K562 (cell line): ENCODE results near the gene TUBD1. TPM values are rescaled to one million over a fixed set of nuclear protein-coding genes. Genes with fewer than 3 reads are reported as not detected.

Source experiments
- ADNP ChIP-seq: fragments of 200-800 bp; sonication (Bioruptor generic); IDR thresholded peaks from 2 replicates; pipeline ENCODE4 v1.6.1; 2016; ENCODE audit warnings: missing genetic modification characterization, missing compliant biosample characterization
- ARID2 ChIP-seq: fragments of 450-650 bp; IDR thresholded peaks from 2 replicates; pipeline ENCODE4 v1.6.1; 2017; ENCODE audit warnings: antibody characterized with exemption, mild to moderate bottlenecking
- ARNT ChIP-seq, 2 experiments: fragments of 450-650 bp; IDR thresholded peaks; 2 replicates each; pipeline ENCODE4 v1.6.1; 2016; ENCODE audit warnings: mild to moderate bottlenecking in 1 of 2
- BCL6 ChIP-seq: fragments of 250-450 bp; sonication (Bioruptor Pico); IDR thresholded peaks from 2 replicates; pipeline ENCODE4 v1.4.0; 2020
- CAMTA2 ChIP-seq: fragments of 250-450 bp; sonication (Bioruptor Pico); conservative IDR thresholded peaks from 2 replicates; pipeline ENCODE4 v1.5.1; 2022
- CREM ChIP-seq: IDR thresholded peaks from 2 replicates; pipeline ENCODE4 v1.6.1; 2014; ENCODE audit warnings: antibody characterized with exemption, low read depth
- EP400 ChIP-seq: fragments of 450-650 bp; IDR thresholded peaks from 2 replicates; pipeline ENCODE4 v1.6.1; 2017; ENCODE audit warnings: antibody characterized with exemption, mild to moderate bottlenecking, moderate library complexity
- FOXP1 ChIP-seq: sonication (generic); formaldehyde crosslinking; IDR thresholded peaks from 2 replicates; pipeline ENCODE4 v1.8.0; 2022; ENCODE audit warnings: mild to moderate bottlenecking, missing genetic modification reagents
- GATAD2A ChIP-seq: fragments of 450-650 bp; IDR thresholded peaks from 2 replicates; pipeline ENCODE4 v1.6.1; 2017
- HDGF ChIP-seq: fragments of 450-650 bp; IDR thresholded peaks from 2 replicates; pipeline ENCODE4 v1.6.1; 2016
- KLF6 ChIP-seq: fragments of 250-450 bp; sonication (Bioruptor Pico); IDR thresholded peaks from 2 replicates; pipeline ENCODE4 v1.4.0; 2020; ENCODE audit warnings: mild to moderate bottlenecking, moderate library complexity, borderline replicate concordance
- MAFK ChIP-seq: IDR thresholded peaks from 2 replicates; pipeline ENCODE4 v1.6.1; 2011; ENCODE audit warnings: low read length, improper control_type of control experiment
- MTA2 ChIP-seq: fragments of 450-650 bp; IDR thresholded peaks from 2 replicates; pipeline ENCODE4 v1.6.1; 2016; ENCODE audit warnings: low read depth
- MTF1 ChIP-seq: fragments of 250-450 bp; sonication (Bioruptor Pico); IDR thresholded peaks from 2 replicates; pipeline ENCODE4 v1.9.0; 2021; ENCODE audit warnings: moderate library complexity, mild to moderate bottlenecking, inconsistent platforms, borderline replicate concordance
- NR2C2 ChIP-seq, 2 experiments: fragments of 200-800 bp in 1 of 2; sonication (Bioruptor generic) in 1 of 2; sonication (generic) in 1 of 2; formaldehyde crosslinking in 1 of 2; IDR thresholded peaks; 2 replicates each; pipeline versions ENCODE4 v1.6.1 to v1.8.0; 2016 to 2022; ENCODE audit warnings: mild to moderate bottlenecking in 1 of 2, missing compliant biosample characterization in 1 of 2, missing genetic modification characterization in 1 of 2, missing genetic modification reagents in 1 of 2
- NUFIP1 ChIP-seq: fragments of 450-650 bp; IDR thresholded peaks from 2 replicates; pipeline ENCODE4 v1.6.1; 2018; ENCODE audit not compliant: partially characterized antibody
- PPARD ChIP-seq: fragments of 250-450 bp; sonication (Bioruptor Pico); IDR thresholded peaks from 2 replicates; pipeline ENCODE4 v1.8.0; 2022; ENCODE audit warnings: inconsistent platforms, mild to moderate bottlenecking, moderate library complexity
- SMAD4 ChIP-seq: fragments of 250-450 bp; sonication (Bioruptor Pico); conservative IDR thresholded peaks from 2 replicates; pipeline ENCODE4 v1.8.0; 2021; ENCODE audit warnings: inconsistent platforms, mild to moderate bottlenecking, moderate library complexity
- SRSF1 ChIP-seq: fragments of 200-400 bp; formaldehyde crosslinking; IDR thresholded peaks from 2 replicates; pipeline ENCODE4 v1.6.1; 2017; ENCODE audit warnings: mild to moderate bottlenecking, low read depth, low read length, moderate library complexity
- ZNF253 ChIP-seq: fragments of 250-450 bp; sonication (Bioruptor Pico); conservative IDR thresholded peaks from 2 replicates; pipeline ENCODE4 v1.6.1; 2021; ENCODE audit warnings: mild to moderate bottlenecking
- ZNF717 ChIP-seq: fragments of 250-450 bp; sonication (Bioruptor Pico); IDR thresholded peaks from 2 replicates; pipeline ENCODE4 v1.5.0; 2021
- polyA plus RNA-seq, 8 experiments: library from polyadenylated mRNA; depleted of rRNA in 4 of 8; stranded (reverse) in 5 of 8; unstranded in 3 of 8; fragments of >200 nt; fragmentation: Nextera tagmentation in 2 of 8; fragmentation: Illumina TruSeq in 1 of 8; extraction: Ambion mirVana in 2 of 8; extraction: Trizol in 1 of 8; gene quantifications; 2 replicates each; pipeline versions ENCODE4 v1.2.1 to v1.2.3, GENCODE V29; 2011 to 2014; ENCODE audit warnings: inconsistent platforms in 1 of 8, missing spikeins in 1 of 8
- total RNA-seq, 7 experiments: library from RNA; depleted of rRNA in 6 of 7; stranded (reverse); fragments of >200 nt in 6 of 7; fragmentation: Illumina TruSeq in 2 of 7; extraction: Trizol in 2 of 7; gene quantifications; 2 replicates each; pipeline versions ENCODE4 v1.2.1 to v1.2.3, GENCODE V29; 2011 to 2021; ENCODE audit warnings: low replicate concordance in 1 of 7
- TF ChIP-seq, protein P1 (sequence below): fragments of 450-650 bp; IDR thresholded peaks from 2 replicates; pipeline ENCODE4 v1.6.1; 2017; ENCODE audit warnings: antibody characterized with exemption
- TF ChIP-seq, protein P2 (sequence below): fragments of 250-450 bp; sonication (Bioruptor Pico); IDR thresholded peaks from 2 replicates; pipeline ENCODE4 v1.9.0; 2021; ENCODE audit warnings: mild to moderate bottlenecking

The TUBD1 gene
- total and polyA plus RNA-seq, 9 of the 15 experiments (the other 6 are each of a cell fraction or from before 2014, with no cell fraction given), result 10.8 to 35.3 (median 17.9) TPM

DNA sequence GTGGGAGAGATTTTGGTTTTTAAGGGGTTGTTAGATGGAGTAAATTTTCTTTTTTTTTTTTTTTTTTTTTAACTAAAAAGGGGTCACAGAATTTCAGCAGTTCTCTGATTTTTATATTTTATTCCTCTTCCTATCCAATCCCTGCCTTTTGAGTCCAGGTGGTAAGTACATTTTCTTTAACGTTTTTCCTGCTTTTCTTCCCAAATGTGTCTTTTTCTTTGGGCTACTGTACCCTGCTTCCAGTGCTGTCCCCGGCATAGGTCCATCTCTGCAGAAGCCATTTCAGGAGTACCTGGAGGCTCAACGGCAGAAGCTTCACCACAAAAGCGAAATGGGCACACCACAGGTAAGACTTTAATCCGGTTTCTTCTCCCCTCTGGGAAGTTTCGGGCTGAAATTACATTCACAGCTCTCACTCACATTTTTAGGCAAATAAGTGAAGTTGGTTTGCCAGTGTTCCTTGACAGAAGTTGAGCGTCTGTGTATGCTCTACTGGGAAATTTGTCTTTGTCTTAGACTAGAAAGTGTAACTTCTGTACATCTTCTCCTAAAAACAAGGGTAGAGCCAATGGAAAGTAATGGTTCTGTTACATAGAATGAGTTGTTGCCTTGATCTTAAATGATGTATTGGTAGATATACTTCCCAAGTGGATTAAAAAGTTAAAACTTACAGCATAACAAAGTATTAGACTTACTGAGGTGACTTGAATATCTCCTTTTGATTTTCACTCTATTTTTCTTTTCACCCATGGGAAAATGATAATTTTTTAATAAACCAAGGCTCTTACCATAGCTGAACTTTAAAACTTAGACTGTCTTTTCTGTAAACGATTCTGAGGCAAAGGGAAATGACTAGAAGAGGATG lies 54.5 kb downstream of the TUBD1 start (continued):
- TF ChIP-seq FOXP1 (CRISPR knock-in tag) (no peak), NR2C2 (CRISPR knock-in tag; IDR thresholded peaks at IDR 0.05) (no peak), NR2C2 (tag; IDR thresholded peaks at IDR 0.05) (no peak), HDGF (no peak), ARNT (IDR thresholded peaks at IDR 0.05) (peak in 1 of 2 experiments; percentile 10; a peak in 1 of 4 replicates), CREM (no peak), MTA2 (no peak), EP400 (no peak; the same call in 1 of the 2 replicates), SMAD4 (no peak), BCL6 (CRISPR knock-in tag) (0 out of 2 replicates have a peak, but pooled peaks have one; percentile 6), MAFK (no peak), ZNF717 (CRISPR knock-in tag) (no peak; the same call in none of the 2 replicates), ARID2 (no peak), PPARD (no peak), KLF6 (0 out of 2 replicates have a peak, but pooled peaks have one; percentile 16), GATAD2A (no peak), ZNF253 (CRISPR knock-in tag) (peak; percentile 37; the same call in 1 of the 2 replicates), CAMTA2 (CRISPR knock-in tag) (no peak), MTF1 (no peak), ADNP (tag) (no peak), SRSF1 (no peak), NUFIP1 (no peak)
- TF ChIP-seq, protein P1, sequence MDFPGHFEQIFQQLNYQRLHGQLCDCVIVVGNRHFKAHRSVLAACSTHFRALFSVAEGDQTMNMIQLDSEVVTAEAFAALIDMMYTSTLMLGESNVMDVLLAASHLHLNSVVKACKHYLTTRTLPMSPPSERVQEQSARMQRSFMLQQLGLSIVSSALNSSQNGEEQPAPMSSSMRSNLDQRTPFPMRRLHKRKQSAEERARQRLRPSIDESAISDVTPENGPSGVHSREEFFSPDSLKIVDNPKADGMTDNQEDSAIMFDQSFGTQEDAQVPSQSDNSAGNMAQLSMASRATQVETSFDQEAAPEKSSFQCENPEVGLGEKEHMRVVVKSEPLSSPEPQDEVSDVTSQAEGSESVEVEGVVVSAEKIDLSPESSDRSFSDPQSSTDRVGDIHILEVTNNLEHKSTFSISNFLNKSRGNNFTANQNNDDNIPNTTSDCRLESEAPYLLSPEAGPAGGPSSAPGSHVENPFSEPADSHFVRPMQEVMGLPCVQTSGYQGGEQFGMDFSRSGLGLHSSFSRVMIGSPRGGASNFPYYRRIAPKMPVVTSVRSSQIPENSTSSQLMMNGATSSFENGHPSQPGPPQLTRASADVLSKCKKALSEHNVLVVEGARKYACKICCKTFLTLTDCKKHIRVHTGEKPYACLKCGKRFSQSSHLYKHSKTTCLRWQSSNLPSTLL, result no peak
- TF ChIP-seq, protein P2, sequence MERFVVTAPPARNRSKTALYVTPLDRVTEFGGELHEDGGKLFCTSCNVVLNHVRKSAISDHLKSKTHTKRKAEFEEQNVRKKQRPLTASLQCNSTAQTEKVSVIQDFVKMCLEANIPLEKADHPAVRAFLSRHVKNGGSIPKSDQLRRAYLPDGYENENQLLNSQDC, result no peak
